Measurements from ENCODE around the gene TBC1D9.

DNA sequence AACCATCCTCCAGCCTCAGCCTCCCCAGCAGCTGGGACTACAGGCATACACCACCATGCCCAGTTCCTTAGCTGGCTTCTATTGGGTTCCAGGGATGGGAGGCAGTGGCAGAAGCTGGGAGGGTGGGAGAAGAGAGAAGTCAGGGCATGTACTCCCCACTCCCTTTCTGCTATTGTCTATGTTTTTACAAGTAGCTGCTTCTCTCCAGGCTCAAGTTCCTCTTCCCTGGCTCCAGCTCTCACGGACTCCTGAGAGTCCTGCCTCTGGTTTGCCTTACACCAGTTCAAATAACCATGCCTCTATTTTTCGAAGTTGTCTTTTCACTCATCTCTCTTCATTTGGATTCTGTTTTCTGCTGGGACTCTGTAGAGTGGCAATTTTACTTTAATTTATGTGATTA is 2.9 kb downstream of the TBC1D9 start:
- TF ChIP-seq EP300 (IDR thresholded peaks at IDR 0.05) = no peak
- no peak for TF ChIP-seq POLR2A (IDR thresholded peaks at IDR 0.05)
- TF ChIP-seq, protein P1, sequence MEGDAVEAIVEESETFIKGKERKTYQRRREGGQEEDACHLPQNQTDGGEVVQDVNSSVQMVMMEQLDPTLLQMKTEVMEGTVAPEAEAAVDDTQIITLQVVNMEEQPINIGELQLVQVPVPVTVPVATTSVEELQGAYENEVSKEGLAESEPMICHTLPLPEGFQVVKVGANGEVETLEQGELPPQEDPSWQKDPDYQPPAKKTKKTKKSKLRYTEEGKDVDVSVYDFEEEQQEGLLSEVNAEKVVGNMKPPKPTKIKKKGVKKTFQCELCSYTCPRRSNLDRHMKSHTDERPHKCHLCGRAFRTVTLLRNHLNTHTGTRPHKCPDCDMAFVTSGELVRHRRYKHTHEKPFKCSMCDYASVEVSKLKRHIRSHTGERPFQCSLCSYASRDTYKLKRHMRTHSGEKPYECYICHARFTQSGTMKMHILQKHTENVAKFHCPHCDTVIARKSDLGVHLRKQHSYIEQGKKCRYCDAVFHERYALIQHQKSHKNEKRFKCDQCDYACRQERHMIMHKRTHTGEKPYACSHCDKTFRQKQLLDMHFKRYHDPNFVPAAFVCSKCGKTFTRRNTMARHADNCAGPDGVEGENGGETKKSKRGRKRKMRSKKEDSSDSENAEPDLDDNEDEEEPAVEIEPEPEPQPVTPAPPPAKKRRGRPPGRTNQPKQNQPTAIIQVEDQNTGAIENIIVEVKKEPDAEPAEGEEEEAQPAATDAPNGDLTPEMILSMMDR (IDR thresholded peaks at IDR 0.05) = no peak

Measured in sigmoid colon (tissue), 4 donors.